BE2C (cell line): ENCODE data around the gene PTPRN2.

Experiments used
- DNase-seq: peaks from one replicate; pipeline ENCODE4 v3.0.0-alpha.2; 2020
- H3K27me3 ChIP-seq: fragments of 250-450 bp; sonication (Bioruptor Pico); 2 replicates; pipeline ENCODE4 v1.5.1; 2020; ENCODE audit warnings: mild to moderate bottlenecking
- H3K36me3 ChIP-seq: fragments of 250-450 bp; sonication (Bioruptor Pico); 2 replicates; pipeline ENCODE4 v1.5.1; 2020; ENCODE audit warnings: mild to moderate bottlenecking
- H3K4me1 ChIP-seq: fragments of 250-450 bp; sonication (Bioruptor Pico); 2 replicates; pipeline ENCODE4 v1.5.1; 2020
- H3K4me3 ChIP-seq: 2 replicates; pipeline ENCODE4 v1.5.1; 2011; ENCODE audit warnings: low read depth, low read length
- H3K9me3 ChIP-seq: fragments of 250-450 bp; sonication (Bioruptor Pico); 2 replicates; pipeline ENCODE4 v1.5.1; 2020
- TF ChIP-seq, protein P1 (sequence below): IDR thresholded peaks from 2 replicates; pipeline ENCODE4 v1.5.1; 2012; ENCODE audit warnings: mild to moderate bottlenecking, low read depth, low read length

PTPRN2 gene

DNA sequence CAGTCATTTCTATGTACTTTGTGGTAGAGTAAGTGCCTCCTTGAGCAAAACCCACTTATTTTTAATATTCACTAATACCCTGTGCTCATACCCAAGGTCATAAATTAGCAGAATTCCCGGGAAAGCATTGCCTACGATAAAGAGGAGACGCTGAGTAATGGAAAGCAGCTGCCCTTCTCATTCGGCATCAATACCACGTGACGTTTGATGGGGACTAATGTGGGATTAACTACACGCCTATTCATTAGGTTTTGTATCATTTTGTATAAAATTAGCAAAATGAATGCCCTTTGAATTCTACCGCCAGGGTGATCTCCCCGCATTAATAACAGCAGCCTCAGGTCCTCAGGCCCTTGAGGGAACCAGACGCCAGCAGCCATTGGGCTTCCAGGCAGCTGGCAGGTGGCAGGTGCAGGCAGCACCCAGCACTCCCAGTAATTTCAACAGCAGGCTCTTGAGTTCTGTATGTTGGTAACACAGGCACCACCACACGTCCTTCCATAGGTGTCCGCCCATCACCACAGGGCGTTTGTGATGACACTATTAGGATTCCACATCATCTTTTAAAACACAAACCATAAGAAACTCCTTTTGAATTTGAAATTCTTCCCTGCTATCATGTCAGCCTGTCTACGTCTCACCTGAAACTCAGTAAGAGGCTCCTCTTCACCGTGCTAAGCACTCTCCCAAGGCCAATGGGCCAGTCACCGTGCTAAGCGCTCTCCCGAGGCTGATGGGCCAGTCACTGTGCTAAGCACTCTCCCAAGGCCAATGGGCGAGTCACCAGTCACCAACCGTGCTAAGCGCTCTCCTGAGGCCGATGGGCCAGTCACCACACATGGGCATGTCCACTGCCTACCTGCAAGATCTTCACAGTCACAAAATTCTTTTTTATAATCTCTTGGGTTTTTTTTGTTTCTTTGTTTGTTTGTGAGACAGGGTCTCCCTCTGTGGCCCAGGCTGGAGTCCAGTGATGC lies 509.4 kb downstream of the PTPRN2 start:
- Histone ChIP-seq H3K4me1 (no peaks in the 10 kb centered on the region), H3K27me3 (no peaks in the 10 kb centered on the region), H3K9me3 (peaks cover 4% of the 10 kb centered on the region; the same call in 1 of the 2 replicates), H3K4me3 (no peak overlapping the region), H3K36me3 (no peaks in the 10 kb centered on the region)
- TF ChIP-seq, protein P1, sequence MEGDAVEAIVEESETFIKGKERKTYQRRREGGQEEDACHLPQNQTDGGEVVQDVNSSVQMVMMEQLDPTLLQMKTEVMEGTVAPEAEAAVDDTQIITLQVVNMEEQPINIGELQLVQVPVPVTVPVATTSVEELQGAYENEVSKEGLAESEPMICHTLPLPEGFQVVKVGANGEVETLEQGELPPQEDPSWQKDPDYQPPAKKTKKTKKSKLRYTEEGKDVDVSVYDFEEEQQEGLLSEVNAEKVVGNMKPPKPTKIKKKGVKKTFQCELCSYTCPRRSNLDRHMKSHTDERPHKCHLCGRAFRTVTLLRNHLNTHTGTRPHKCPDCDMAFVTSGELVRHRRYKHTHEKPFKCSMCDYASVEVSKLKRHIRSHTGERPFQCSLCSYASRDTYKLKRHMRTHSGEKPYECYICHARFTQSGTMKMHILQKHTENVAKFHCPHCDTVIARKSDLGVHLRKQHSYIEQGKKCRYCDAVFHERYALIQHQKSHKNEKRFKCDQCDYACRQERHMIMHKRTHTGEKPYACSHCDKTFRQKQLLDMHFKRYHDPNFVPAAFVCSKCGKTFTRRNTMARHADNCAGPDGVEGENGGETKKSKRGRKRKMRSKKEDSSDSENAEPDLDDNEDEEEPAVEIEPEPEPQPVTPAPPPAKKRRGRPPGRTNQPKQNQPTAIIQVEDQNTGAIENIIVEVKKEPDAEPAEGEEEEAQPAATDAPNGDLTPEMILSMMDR: no peak
- no peak for DNase-seq

DNA sequence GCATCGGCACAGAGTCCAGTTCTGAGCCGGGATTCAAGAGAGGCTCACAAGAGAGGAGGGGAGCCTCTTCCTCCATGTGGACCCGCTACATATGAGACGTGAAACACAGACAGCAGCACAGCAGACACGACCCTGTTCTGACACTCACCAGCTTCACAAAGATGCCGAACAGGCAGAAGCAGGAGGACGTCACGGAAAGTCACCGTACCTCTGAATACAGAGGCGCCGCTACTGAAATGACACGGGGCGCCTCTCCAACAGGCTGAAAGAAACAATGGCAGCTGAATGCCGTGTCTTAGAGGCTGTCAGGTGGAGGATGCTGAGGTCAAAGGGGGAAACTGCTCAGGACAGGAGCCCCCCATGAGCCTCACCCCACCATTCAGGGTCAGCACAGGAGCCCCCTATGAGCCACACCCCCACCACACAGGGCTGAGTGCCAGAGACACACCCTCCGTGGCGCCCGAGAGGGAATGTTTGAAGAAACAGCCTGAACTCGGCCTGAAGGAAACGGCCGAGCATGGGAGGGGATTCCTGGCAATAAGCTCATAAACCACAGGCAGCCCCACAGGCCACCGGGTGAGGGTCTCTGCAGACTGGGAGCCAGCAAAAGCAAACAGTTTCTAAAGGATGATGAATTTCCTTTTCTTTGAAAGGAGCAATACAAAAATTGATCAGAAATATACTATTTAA lies 510.3 kb downstream of the PTPRN2 start:
- H3K36me3 ChIP-seq: no peaks in the 10 kb centered on the region
- H3K4me3 ChIP-seq: no peak overlapping the region
- TF ChIP-seq, protein P1: no peak
- peaks cover 4% of the 10 kb centered on the region for H3K9me3 ChIP-seq
- no peak for DNase-seq
- no peaks in the 10 kb centered on the region for H3K4me1 ChIP-seq
- no peaks in the 10 kb centered on the region for H3K27me3 ChIP-seq

DNA sequence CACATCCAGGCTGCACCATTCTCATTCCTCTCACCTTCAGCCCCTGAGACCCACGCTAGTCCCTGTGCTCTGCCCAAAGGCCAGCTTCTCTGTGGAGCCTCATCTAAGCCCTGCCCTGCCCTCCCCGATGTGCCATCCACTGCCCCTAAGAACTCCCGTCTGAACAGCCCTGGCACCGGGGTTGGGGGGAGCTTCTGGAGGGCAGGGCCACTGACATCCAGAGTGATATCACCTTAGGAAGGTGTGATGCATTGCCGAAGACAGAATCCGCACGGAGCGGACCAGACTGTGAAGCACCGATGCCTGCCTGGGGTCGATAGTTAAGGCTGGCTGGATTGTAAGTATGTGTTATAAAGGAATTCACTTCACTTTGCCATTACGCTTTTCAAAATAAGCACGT lies 511.0 kb downstream of the PTPRN2 start:
- H3K27me3 ChIP-seq: no peaks in the 10 kb centered on the region
- H3K36me3 ChIP-seq: no peaks in the 10 kb centered on the region
- H3K4me1 ChIP-seq: no peaks in the 10 kb centered on the region
- TF ChIP-seq, protein P1: no peak
- DNase-seq: no peak
- peaks cover 4% of the 10 kb centered on the region for H3K9me3 ChIP-seq
- H3K4me3 ChIP-seq: no peak overlapping the region

DNA sequence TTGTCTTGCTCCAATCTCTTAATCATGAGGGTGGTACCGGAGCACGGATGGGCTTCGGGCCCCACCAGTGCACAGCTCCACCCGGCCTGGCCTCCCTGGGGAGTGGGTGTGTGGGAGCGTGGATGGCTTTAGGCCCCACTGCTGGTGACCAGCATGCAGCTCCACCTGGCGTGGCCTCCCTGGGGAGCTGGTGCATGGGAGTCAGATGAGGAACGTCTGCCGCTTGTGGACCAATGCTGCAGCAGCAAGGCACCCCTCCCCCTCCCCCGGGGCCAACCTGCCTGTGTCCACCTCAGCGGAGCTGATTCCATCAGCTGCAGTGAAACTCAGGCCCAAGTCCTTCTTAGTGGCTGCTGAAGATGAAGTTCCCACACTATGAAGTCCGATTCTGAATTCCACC lies 511.4 kb downstream of the PTPRN2 start:
- Histone ChIP-seq H3K27me3 (no peaks in the 10 kb centered on the region), H3K4me1 (no peaks in the 10 kb centered on the region), H3K4me3 (no peak overlapping the region), H3K9me3 (peaks cover 4% of the 10 kb centered on the region), H3K36me3 (no peaks in the 10 kb centered on the region)
- TF ChIP-seq, protein P1: no peak
- DNase-seq: no peak

DNA sequence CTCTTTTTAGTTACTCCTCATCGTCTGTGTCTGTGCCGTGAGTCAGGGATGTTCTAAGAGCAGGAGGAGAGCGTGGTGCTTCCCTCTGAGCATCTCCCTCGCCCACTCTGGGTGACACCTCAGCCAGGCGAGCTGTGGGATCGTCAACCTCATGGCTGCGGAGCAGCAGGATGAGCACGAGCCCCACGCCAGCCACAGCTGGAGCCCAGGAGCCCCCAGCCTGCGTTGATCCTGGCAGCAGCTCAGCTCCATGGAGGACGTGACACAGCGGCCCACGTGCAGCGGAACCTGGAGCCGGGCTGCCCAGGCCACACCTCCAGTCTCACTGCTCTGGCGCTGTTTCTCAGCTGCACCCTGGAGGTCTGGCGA lies 512.0 kb downstream of the PTPRN2 start:
- Histone ChIP-seq H3K9me3 (peaks cover 4% of the 10 kb centered on the region), H3K27me3 (no peaks in the 10 kb centered on the region), H3K4me3 (no peak overlapping the region), H3K4me1 (no peaks in the 10 kb centered on the region), H3K36me3 (no peaks in the 10 kb centered on the region)
- DNase-seq: no peak
- TF ChIP-seq, protein P1: no peak
